A673 (cell line): Measurements from ENCODE around the gene SLC47A2.

Experiments used
- EZH2 ChIP-seq: fragments of 200-600 bp; sonication (generic); IDR thresholded peaks from 2 replicates; pipeline ENCODE4 v1.6.1; 2017; ENCODE audit warnings: borderline replicate concordance, low read depth, mild to moderate bottlenecking, mixed read lengths, antibody characterized with exemption, low read length; ENCODE audit not compliant: poor library complexity, severe bottlenecking
- TF ChIP-seq, protein P1 (sequence below): fragments of 300-800, 200-600 bp; sonication (generic); conservative IDR thresholded peaks from 2 replicates; pipeline ENCODE4 v1.5.1; 2017; ENCODE audit warnings: low read depth, mild to moderate bottlenecking, antibody characterized with exemption, low read length, moderate library complexity, mixed read lengths

DNA sequence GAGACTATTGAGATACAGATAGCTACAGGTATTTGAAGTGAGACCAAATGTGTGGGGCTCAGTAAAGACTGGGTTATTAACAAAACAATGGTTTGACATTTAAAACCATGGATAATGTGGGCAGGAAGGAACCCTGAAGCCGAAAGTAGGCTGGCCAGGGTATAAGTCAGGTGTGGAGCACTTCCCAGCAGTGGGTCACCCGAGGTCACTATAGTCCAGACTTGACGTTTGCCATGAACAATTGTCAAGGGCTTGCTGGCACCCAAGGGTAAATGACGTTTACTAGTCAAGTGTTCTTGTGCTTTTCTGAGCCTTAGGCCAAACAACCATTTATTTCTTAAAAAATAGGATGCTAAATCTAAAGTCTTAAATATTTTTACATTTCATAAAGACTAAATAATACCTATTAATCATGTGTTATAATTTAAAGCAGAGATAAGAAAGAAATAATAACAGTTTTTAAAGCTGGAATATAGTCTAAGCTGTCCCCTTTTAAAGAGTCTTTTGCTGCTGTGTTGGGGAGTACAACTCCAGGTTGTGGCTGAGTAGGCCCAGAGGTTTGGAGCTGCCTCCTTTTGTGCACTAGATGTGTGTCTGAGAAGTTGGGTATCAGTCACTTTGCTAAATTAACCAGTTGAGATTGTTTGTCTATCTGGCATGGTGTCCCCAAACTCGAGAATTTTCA, 52.1 kb downstream of the SLC47A2 start:
- TF ChIP-seq, protein P1, sequence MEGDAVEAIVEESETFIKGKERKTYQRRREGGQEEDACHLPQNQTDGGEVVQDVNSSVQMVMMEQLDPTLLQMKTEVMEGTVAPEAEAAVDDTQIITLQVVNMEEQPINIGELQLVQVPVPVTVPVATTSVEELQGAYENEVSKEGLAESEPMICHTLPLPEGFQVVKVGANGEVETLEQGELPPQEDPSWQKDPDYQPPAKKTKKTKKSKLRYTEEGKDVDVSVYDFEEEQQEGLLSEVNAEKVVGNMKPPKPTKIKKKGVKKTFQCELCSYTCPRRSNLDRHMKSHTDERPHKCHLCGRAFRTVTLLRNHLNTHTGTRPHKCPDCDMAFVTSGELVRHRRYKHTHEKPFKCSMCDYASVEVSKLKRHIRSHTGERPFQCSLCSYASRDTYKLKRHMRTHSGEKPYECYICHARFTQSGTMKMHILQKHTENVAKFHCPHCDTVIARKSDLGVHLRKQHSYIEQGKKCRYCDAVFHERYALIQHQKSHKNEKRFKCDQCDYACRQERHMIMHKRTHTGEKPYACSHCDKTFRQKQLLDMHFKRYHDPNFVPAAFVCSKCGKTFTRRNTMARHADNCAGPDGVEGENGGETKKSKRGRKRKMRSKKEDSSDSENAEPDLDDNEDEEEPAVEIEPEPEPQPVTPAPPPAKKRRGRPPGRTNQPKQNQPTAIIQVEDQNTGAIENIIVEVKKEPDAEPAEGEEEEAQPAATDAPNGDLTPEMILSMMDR: no peak
- TF ChIP-seq EZH2: no peak
